Esophagus squamous epithelium (tissue), 5 donors: ENCODE measurements around the gene CFAP52. TPM values are rescaled to one million over a fixed set of nuclear protein-coding genes. Genes with fewer than 3 reads are reported as not detected.

Experiments
- DNase-seq: peaks from one replicate; lab custom pipeline; 2025; lab: John Stamatoyannopoulos, UW
- H3K27ac ChIP-seq, 4 donors: fragments of 200-600 bp; sonication (generic); one replicate each; pipeline ENCODE4 v1.5.1; 2016 to 2019; ENCODE audit warnings: mild to moderate bottlenecking in 1 of 4
- H3K27me3 ChIP-seq, 4 donors: fragments of 200-600 bp; sonication (generic); 1 replicate in 3 of 4; 2 replicates in 1 of 4; pipeline versions ENCODE4 v1.5.1 to v1.6.0; 2017 to 2021; ENCODE audit warnings: antibody characterized with exemption in 1 of 4
- H3K36me3 ChIP-seq, 3 donors: fragments of 200-600 bp; sonication (generic); one replicate each; pipeline ENCODE4 v1.5.1; 2016 to 2019
- H3K4me1 ChIP-seq, 3 donors: fragments of 200-600 bp; sonication (generic); one replicate each; pipeline ENCODE4 v1.5.1; 2017 to 2019
- H3K4me3 ChIP-seq, 4 donors: fragments of 200-600 bp; sonication (generic); 1 replicate in 3 of 4; 2 replicates in 1 of 4; pipeline ENCODE4 v1.5.1; 2016 to 2019; ENCODE audit warnings: mild to moderate bottlenecking in 2 of 4, moderate library complexity in 1 of 4
- H3K9me3 ChIP-seq, 3 donors: fragments of 200-600 bp; sonication (generic); one replicate each; pipeline ENCODE4 v1.5.1; 2016 to 2019
- CTCF ChIP-seq, 6 experiments: fragments of 450-650 bp in 4 of 6; fragments of 200-600 bp in 2 of 6; sonication (generic) in 2 of 6; IDR thresholded peaks; one replicate each; pipeline ENCODE4 v1.5.1; 2016 to 2019; ENCODE audit warnings: antibody characterized with exemption in 6 of 6, mild to moderate bottlenecking in 4 of 6, moderate library complexity in 4 of 6
- POLR2A ChIP-seq, 4 donors: fragments of 450-650 bp; IDR thresholded peaks; one replicate each; pipeline ENCODE4 v1.6.1; 2017; ENCODE audit warnings: antibody characterized with exemption in 4 of 4, mild to moderate bottlenecking in 4 of 4, moderate library complexity in 3 of 4
- WGBS, 2 donors: methylation state at CpG; one replicate each; pipeline ENCODE4 v1.1.5; 2018; 5-methylcytosine and 5-hydroxymethylcytosine counted together
- intact Hi-C: fragments of 100-400 bp; cut with DNase I; formaldehyde crosslinking; loops from one replicate; pipeline ENCODE4 v1.15.0; 2022
- total RNA-seq, 4 donors: library from RNA; depleted of rRNA; stranded (reverse); fragments of >200 nt; gene quantifications; one replicate each; pipeline ENCODE4 v1.1.0, GENCODE V29; 2016
- donor health status: DM: yes; HTN: yes; CAD: no.

The CFAP52 gene
- total RNA-seq, 4 donors from 2014 or later = not detected

GRCh38 chr17:9611557-9611956 lies 35.1 kb downstream of the CFAP52 start:
- H3K4me3 ChIP-seq = no peak overlapping the region
- H3K4me1 ChIP-seq = no peaks in the 10 kb centered on the region
- no peak overlapping the region for H3K27ac ChIP-seq
- no peaks in the 10 kb centered on the region for H3K27me3 ChIP-seq
- H3K36me3 ChIP-seq = no peaks in the 10 kb centered on the region
- no peak for DNase-seq
- intact Hi-C loops = no loop called here
- H3K9me3 ChIP-seq = no peaks in the 10 kb centered on the region
- 60 to 67% methylated on average over 2 of the region's 2 CpGs for WGBS, 2 donors
- no peak for TF ChIP-seq POLR2A (IDR thresholded peaks at IDR 0.05)
- TF ChIP-seq CTCF (IDR thresholded peaks at IDR 0.05) = no peak

GRCh38 chr17:9612006-9612405 lies 35.6 kb downstream of the CFAP52 start:
- no peak for TF ChIP-seq CTCF (IDR thresholded peaks at IDR 0.05)
- DNase-seq = no peak
- intact Hi-C loops = no loop called here
- Histone ChIP-seq H3K27ac (no peak overlapping the region), H3K36me3 (no peaks in the 10 kb centered on the region), H3K27me3 (no peaks in the 10 kb centered on the region), H3K9me3 (no peaks in the 10 kb centered on the region), H3K4me3 (no peak overlapping the region), H3K4me1 (no peaks in the 10 kb centered on the region)
- WGBS, 2 donors = 52 to 63% methylated on average over 9 of the region's 9 CpGs

GRCh38 chr17:9615486-9615885 lies 39.0 kb downstream of the CFAP52 start:
- no peak overlapping the region for H3K4me3 ChIP-seq
- TF ChIP-seq POLR2A (IDR thresholded peaks at IDR 0.05) (no peak), CTCF (IDR thresholded peaks at IDR 0.05) (no peak)
- DNase-seq = no peak

GRCh38 chr17:9622961-9623360 lies 46.5 kb downstream of the CFAP52 start:
- Histone ChIP-seq H3K27ac (no peak overlapping the region), H3K36me3 (no peaks in the 10 kb centered on the region), H3K9me3 (peaks cover 0 to 24% (median 9%) of the 10 kb centered on the region in 3 donors), H3K4me1 (no peaks in the 10 kb centered on the region), H3K27me3 (no peaks in the 10 kb centered on the region), H3K4me3 (no peak overlapping the region)
- no peak for DNase-seq
- intact Hi-C loops = no loop called here
- no peak for TF ChIP-seq POLR2A (IDR thresholded peaks at IDR 0.05)
- TF ChIP-seq CTCF (IDR thresholded peaks at IDR 0.05) = no peak

More at GRCh38 chr17:9615486-9615885, 39.0 kb downstream of the CFAP52 start:
- Histone ChIP-seq H3K27ac (no peak overlapping the region), H3K4me1 (no peaks in the 10 kb centered on the region), H3K9me3 (no peaks in the 10 kb centered on the region), H3K27me3 (no peaks in the 10 kb centered on the region), H3K36me3 (no peaks in the 10 kb centered on the region)
- intact Hi-C loops = no loop called here
- 12 to 27% methylated on average over 2 of the region's 2 CpGs for WGBS, 2 donors

- no peak for TF ChIP-seq POLR2A (IDR thresholded peaks at IDR 0.05)
- peak in 1 of 6 experiments; percentile 28 for TF ChIP-seq CTCF (IDR thresholded peaks at IDR 0.05)
- intact Hi-C loops = no loop called here
Measured at GRCh38 chr17:9628509-9628908, 52.1 kb downstream of the CFAP52 start.

More at GRCh38 chr17:9628509-9628908, 52.1 kb downstream of the CFAP52 start:
- DNase-seq = no peak
- WGBS, 2 donors = 64 to 66% methylated on average over 7 to 10 of the region's 10 CpGs
- Histone ChIP-seq H3K9me3 (peaks cover 0 to 8% (median 8%) of the 10 kb centered on the region in 3 donors), H3K4me3 (no peak overlapping the region), H3K36me3 (no peaks in the 10 kb centered on the region), H3K27me3 (peaks cover 0 to 5% (median 0%) of the 10 kb centered on the region in 4 donors), H3K4me1 (no peaks in the 10 kb centered on the region), H3K27ac (no peak overlapping the region)
